Stomach (tissue), 19 donors: ENCODE results near the gene CTSL. TPM values are rescaled to one million over a fixed set of nuclear protein-coding genes. Genes with fewer than 3 reads are reported as not detected.
A peak's percentile ranks its signal among the peaks of the same experiment; 100 is the strongest.

ENCODE experiments used
- DNase-seq, 2 donors: peaks; one replicate each; pipeline versions ENCODE4 v3.0.0 to v3.0.0-alpha.2; 2013 to 2019
- H3K27ac ChIP-seq, 5 donors: fragments of 200-600 bp in 4 of 5; sonication (generic) in 4 of 5; one replicate each; pipeline ENCODE4 v1.5.1; 2013 to 2019; ENCODE audit warnings: mild to moderate bottlenecking in 1 of 5, moderate library complexity in 1 of 5
- H3K27me3 ChIP-seq, 3 donors: fragments of 200-600 bp; sonication (generic); one replicate each; pipeline ENCODE4 v1.5.1; 2017 to 2019; ENCODE audit warnings: mixed run types in 1 of 3
- H3K36me3 ChIP-seq, 4 donors: fragments of 200-600 bp; sonication (generic); 1 replicate in 3 of 4; 2 replicates in 1 of 4; pipeline ENCODE4 v1.5.1; 2016 to 2019
- H3K4me1 ChIP-seq, 4 donors: fragments of 200-600 bp; sonication (generic); one replicate each; pipeline ENCODE4 v1.5.1; 2016 to 2019
- H3K4me3 ChIP-seq, 4 donors: fragments of 200-600 bp; sonication (generic) in 3 of 4; one replicate each; pipeline ENCODE4 v1.5.1; 2016 to 2019; ENCODE audit warnings: mild to moderate bottlenecking in 1 of 4
- H3K9me3 ChIP-seq, 4 donors: fragments of 200-600 bp; sonication (generic); one replicate each; pipeline ENCODE4 v1.5.1; 2016 to 2019
- EP300 ChIP-seq: sonication (generic); formaldehyde crosslinking; IDR thresholded peaks from one replicate; pipeline ENCODE4 v1.6.1; 2017; ENCODE audit warnings: antibody characterized with exemption
- POLR2A ChIP-seq, 4 donors: fragments of 450-650 bp; IDR thresholded peaks; one replicate each; pipeline ENCODE4 v1.6.1; 2016; ENCODE audit warnings: antibody characterized with exemption in 4 of 4, control low read depth in 2 of 4, mild to moderate bottlenecking in 1 of 4, moderate library complexity in 1 of 4
- POLR2AphosphoS5 ChIP-seq, 3 donors: sonication (generic); formaldehyde crosslinking; IDR thresholded peaks; one replicate each; pipeline ENCODE4 v1.6.1; 2016; ENCODE audit warnings: antibody characterized with exemption in 3 of 3
- WGBS, 5 donors: extraction: QIAGEN DNeasy Blood & Tissue Kit in 3 of 5; methylation state at CpG; one replicate each; pipeline versions ENCODE4 v1.1.5 to v1.1.7; 2013 to 2018; 5-methylcytosine and 5-hydroxymethylcytosine counted together
- intact Hi-C: fragments of 100-400 bp; cut with DNase I; formaldehyde crosslinking; loops from one replicate; pipeline ENCODE4 v1.15.1; 2023; ENCODE audit warnings: low total_unique reads
- long read RNA-seq, 10 donors: transcript quantifications; one replicate each; lab custom pipeline, GENCODE V29; 2026
- polyA plus RNA-seq, 3 donors: library from polyadenylated mRNA; stranded (reverse); fragments of 200-250 nt; gene quantifications; one replicate each; pipeline ENCODE4 v1.2.3, GENCODE V29; 2013
- total RNA-seq, 5 donors: library from RNA; depleted of rRNA; stranded (reverse); fragments of >200 nt; gene quantifications; one replicate each; pipeline versions ENCODE4 v1.1.0 to v1.2.3, GENCODE V29; 2014 to 2016
- TF ChIP-seq, protein P1 (sequence below), 7 experiments: fragments of 450-650 bp in 4 of 7; fragments of 200-600 bp in 3 of 7; sonication (generic) in 3 of 7; IDR thresholded peaks; one replicate each; pipeline ENCODE4 v1.5.1; 2016 to 2019; ENCODE audit warnings: antibody characterized with exemption in 7 of 7, control low read depth in 2 of 7, mild to moderate bottlenecking in 1 of 7
- donor health status: healthy with polysubstance abuse.
- donor health status: Bipolar disorder and iron deficiency.
- donor health status: healthy.

CTSL gene
- total RNA-seq (100 to 1,000 TPM in 1 of 5 donors, 10 to 100 TPM in 3, 1 to 10 TPM in 1; 4.9 to 104 (median 22.2) TPM), polyA plus RNA-seq (10 to 100 TPM; 18.6 to 48.9 (median 46.6) TPM)
- long read RNA-seq, donor 1, transcript CTSL-203 (8 exons, 2,177 nt) = major isoform, 5 of 54 reads
- long read RNA-seq, donor 1, partial matches to known transcripts = 46 of 54 reads
- long read RNA-seq, donor 1, other reads (novel, unspliced or antisense) = 0 of 54 reads
- long read RNA-seq, donor 2, transcript CTSL-203 (8 exons, 2,177 nt) = minor isoform, 5 of 57 reads
- long read RNA-seq, donor 2, transcript CTSL-201 (8 exons, 1,436 nt) = major isoform, 8 of 57 reads
- long read RNA-seq, donor 2, partial matches to known transcripts = 44 of 57 reads
- long read RNA-seq, donor 2, other reads (novel, unspliced or antisense) = 0 of 57 reads
- long read RNA-seq, donor 3, partial matches to known transcripts = 15 of 18 reads
- long read RNA-seq, donor 3, other reads (novel, unspliced or antisense) = 0 of 18 reads
- long read RNA-seq, donor 4, partial matches to known transcripts = 5 of 6 reads
- long read RNA-seq, donor 4, other reads (novel, unspliced or antisense) = 0 of 6 reads
- long read RNA-seq, donor 5, transcript CTSL-203 (8 exons, 2,177 nt) = minor isoform, 5 of 36 reads
- long read RNA-seq, donor 5, transcript CTSL-201 (8 exons, 1,436 nt) = major isoform, 6 of 36 reads
- long read RNA-seq, donor 5, partial matches to known transcripts = 23 of 36 reads
- long read RNA-seq, donor 5, other reads (novel, unspliced or antisense) = 0 of 36 reads
- long read RNA-seq, donor 6, transcript CTSL-203 (8 exons, 2,177 nt) = major isoform, 11 of 180 reads
- long read RNA-seq, donor 6, transcript CTSL-201 (8 exons, 1,436 nt) = minor isoform, 10 of 180 reads
- long read RNA-seq, donor 6, partial matches to known transcripts = 152 of 180 reads
- long read RNA-seq, donor 6, other reads (novel, unspliced or antisense) = 6 of 180 reads
- long read RNA-seq, donor 7, transcript CTSL-203 (8 exons, 2,177 nt) = minor isoform, 5 of 45 reads
- long read RNA-seq, donor 7, transcript CTSL-201 (8 exons, 1,436 nt) = major isoform, 13 of 45 reads
- long read RNA-seq, donor 7, partial matches to known transcripts = 27 of 45 reads
- long read RNA-seq, donor 7, other reads (novel, unspliced or antisense) = 0 of 45 reads
- long read RNA-seq, donor 8, transcript CTSL-203 (8 exons, 2,177 nt) = minor isoform, 5 of 49 reads
- long read RNA-seq, donor 8, transcript CTSL-201 (8 exons, 1,436 nt) = major isoform, 9 of 49 reads
- long read RNA-seq, donor 8, partial matches to known transcripts = 34 of 49 reads
- long read RNA-seq, donor 8, other reads (novel, unspliced or antisense) = 0 of 49 reads
- long read RNA-seq, donor 9, transcript CTSL-201 (8 exons, 1,436 nt) = major isoform, 5 of 25 reads
- long read RNA-seq, donor 9, partial matches to known transcripts = 17 of 25 reads
- long read RNA-seq, donor 9, other reads (novel, unspliced or antisense) = 0 of 25 reads
- long read RNA-seq, donor 10, partial matches to known transcripts = 16 of 22 reads
- long read RNA-seq, donor 10, other reads (novel, unspliced or antisense) = 0 of 22 reads

DNA sequence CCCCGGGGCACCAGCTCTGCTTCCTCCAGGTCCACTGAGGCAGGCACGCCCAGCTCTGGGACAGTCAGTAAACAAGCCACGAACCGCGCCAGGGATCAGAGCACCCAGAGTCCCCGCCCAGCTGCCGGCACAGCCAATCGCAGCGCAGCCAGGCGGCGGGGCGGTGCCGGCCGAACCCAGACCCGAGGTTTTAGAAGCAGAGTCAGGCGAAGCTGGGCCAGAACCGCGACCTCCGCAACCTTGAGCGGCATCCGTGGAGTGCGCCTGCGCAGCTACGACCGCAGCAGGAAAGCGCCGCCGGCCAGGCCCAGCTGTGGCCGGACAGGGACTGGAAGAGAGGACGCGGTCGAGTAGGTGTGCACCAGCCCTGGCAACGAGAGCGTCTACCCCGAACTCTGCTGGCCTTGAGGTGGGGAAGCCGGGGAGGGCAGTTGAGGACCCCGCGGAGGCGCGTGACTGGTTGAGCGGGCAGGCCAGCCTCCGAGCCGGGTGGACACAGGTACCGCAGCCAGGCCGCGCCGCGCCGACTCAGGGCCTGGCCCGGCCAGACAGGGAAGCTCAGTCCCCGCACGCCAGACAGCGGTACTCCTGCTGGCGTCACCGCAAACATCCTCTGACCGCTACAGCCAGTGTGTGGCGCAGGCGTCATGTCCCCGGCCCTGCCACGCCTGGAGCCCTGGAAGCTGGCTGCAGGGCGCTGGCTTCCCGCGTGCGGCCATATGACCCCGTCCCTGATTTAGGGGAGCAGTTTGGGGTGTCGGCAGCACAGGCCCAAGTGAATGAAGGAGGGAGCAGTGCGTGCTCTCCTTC is at the start of gene CTSL:
Gene CTSL (plus strand): TSS at position 220 of the 810 bp plus-strand sequence. CDS start 1,485 bp downstream, outside the sequence.
- 0 to 3% (median 1%) methylated on average over 23 to 67 of the region's 67 CpGs for WGBS, 5 donors
- Histone ChIP-seq H3K4me1 (peaks cover 14 to 48% (median 30%) of the 10 kb centered on the region in 4 donors), H3K9me3 (no peaks in the 10 kb centered on the region), H3K36me3 (peaks cover 0 to 36% (median 30%) of the 10 kb centered on the region in 4 donors), H3K27ac (peak within 1 kb of the TSS; percentile 79 to 95 (median 91)), H3K27me3 (peaks cover 0 to 11% (median 0%) of the 10 kb centered on the region in 3 donors), H3K4me3 (peak within 1 kb of the TSS; percentile 51 to 69 (median 56))
- intact Hi-C loops = no loop called here
- no peak for TF ChIP-seq POLR2A (IDR thresholded peaks at IDR 0.05)
- peak; percentile 77 to 85 (median 81) for TF ChIP-seq POLR2AphosphoS5 (IDR thresholded peaks at IDR 0.05)
- peak; percentile 85 to 94 for DNase-seq

DNA sequence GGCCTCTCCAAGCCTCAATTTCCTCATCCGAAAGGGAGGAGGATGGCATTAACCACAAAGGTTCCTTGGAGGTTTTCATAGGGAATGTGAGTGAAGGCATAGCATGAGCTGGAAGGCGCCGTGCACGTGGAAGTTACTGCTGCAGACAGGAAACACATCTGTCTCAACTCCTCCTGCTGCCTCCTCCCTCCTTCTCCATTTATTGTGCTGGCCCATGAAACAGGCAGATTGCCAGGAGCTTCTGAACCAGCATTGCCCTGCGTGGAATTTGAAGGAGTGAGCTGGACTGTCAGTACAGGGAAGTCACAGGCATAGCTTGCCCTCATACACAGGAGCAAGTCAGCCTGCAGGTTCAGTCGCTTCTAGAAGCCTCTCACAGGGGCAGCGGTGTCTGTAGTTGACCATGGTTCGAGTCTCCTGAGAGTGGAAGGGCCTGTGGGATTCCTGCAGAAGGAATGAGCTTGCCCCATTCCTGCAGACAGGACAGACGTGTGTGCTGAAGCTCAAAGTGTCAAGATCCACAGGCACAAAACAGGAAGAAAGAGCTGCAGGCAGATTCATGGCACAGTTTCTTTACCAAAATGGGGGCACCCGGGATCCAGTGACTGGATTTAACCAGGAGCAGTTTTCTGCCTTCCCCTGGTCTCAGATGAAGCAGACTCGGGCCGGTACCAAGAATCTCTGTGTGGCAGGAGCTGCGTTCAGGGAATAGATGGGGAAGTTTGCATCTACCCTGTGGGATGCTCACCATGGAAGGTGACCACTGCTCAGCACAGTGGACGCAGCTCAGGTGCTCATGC is 48.7 kb upstream of the CTSL start:
- Histone ChIP-seq H3K4me3 (no peak overlapping the region), H3K9me3 (no peaks in the 10 kb centered on the region), H3K27ac (no peak overlapping the region), H3K27me3 (no peaks in the 10 kb centered on the region), H3K4me1 (peaks cover 9 to 40% (median 25%) of the 10 kb centered on the region in 4 donors), H3K36me3 (peaks cover 4 to 35% (median 21%) of the 10 kb centered on the region in 4 donors)
- DNase-seq = peak in 1 of 2 donors; percentile 42
- TF ChIP-seq POLR2A (IDR thresholded peaks at IDR 0.05) (no peak), POLR2AphosphoS5 (IDR thresholded peaks at IDR 0.05) (no peak), EP300 (no peak)
- TF ChIP-seq, protein P1, sequence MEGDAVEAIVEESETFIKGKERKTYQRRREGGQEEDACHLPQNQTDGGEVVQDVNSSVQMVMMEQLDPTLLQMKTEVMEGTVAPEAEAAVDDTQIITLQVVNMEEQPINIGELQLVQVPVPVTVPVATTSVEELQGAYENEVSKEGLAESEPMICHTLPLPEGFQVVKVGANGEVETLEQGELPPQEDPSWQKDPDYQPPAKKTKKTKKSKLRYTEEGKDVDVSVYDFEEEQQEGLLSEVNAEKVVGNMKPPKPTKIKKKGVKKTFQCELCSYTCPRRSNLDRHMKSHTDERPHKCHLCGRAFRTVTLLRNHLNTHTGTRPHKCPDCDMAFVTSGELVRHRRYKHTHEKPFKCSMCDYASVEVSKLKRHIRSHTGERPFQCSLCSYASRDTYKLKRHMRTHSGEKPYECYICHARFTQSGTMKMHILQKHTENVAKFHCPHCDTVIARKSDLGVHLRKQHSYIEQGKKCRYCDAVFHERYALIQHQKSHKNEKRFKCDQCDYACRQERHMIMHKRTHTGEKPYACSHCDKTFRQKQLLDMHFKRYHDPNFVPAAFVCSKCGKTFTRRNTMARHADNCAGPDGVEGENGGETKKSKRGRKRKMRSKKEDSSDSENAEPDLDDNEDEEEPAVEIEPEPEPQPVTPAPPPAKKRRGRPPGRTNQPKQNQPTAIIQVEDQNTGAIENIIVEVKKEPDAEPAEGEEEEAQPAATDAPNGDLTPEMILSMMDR (IDR thresholded peaks at IDR 0.05) = no peak
- intact Hi-C loops = no loop called here
- WGBS, 5 donors = 70 to 83% (median 81%) methylated on average over 14 of the region's 14 CpGs

DNA sequence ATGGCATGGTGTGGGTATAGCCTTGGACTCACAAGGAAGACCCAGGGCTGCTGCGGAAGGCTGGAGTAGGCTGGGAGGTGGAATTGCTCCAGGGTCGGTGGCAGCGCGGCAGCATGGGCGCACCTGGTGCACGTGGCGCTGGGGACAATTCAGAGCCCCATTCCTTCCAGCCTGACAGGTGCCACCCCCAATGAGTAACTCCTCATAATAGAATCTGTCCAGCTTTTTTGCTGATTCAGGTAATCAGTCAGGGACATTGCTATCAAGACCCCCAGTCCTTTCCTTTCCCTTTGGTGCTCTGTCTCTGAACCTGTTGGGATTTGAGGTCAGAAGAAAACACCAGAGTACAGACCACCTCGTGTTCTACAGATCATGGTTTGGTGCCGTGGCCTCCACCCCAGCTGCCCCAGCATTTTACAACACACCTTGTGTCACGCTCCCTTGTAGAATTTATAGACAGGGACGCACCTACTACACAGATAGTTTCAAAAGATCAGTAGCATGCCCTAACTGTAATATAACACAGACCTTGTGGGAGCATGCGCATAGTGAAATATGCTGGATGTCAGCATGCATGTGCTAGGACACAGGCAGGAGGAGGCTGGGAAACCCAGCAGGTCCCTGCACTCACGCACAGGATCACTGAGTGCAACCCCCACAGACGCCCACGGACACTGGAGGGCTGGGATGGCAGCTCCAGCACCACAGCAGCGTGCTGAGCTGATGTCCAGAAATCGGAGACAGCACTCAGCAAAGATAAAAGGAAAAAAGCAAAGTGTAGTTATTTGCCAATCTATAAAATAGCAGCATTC is 47.9 kb upstream of the CTSL start:
- DNase-seq = no peak
- H3K9me3 ChIP-seq = no peaks in the 10 kb centered on the region
- H3K27me3 ChIP-seq = no peaks in the 10 kb centered on the region

More for the DNA sequence above, 47.9 kb upstream of the CTSL start:
- H3K36me3 ChIP-seq = peaks cover 0 to 33% (median 22%) of the 10 kb centered on the region in 4 donors
- WGBS, 5 donors = 87 to 93% (median 93%) methylated on average over 15 to 17 of the region's 17 CpGs
- no peak overlapping the region for H3K4me3 ChIP-seq
- H3K27ac ChIP-seq = no peak overlapping the region
- TF ChIP-seq POLR2A (IDR thresholded peaks at IDR 0.05) (no peak), POLR2AphosphoS5 (IDR thresholded peaks at IDR 0.05) (no peak), EP300 (no peak)
- TF ChIP-seq, protein P1 (IDR thresholded peaks at IDR 0.05) = no peak
- peaks cover 9 to 40% (median 25%) of the 10 kb centered on the region in 4 donors for H3K4me1 ChIP-seq
- intact Hi-C loops = no loop called here
